Measurements from ENCODE around the gene INPP5B. TPM values are rescaled to one million over a fixed set of nuclear protein-coding genes. Genes with fewer than 3 reads are reported as not detected.
A peak's percentile ranks its signal among the peaks of the same experiment; 100 is the strongest.
"Not testable (repeated sequence)": the region's sequence is repeated elsewhere in the genome, so short reads cannot be mapped to it uniquely, and the experiment has no call there.

The INPP5B gene
- total RNA-seq = 14.2 TPM
- polyA plus RNA-seq (ENCODE audit: insufficient read depth in 1 of 8, insufficient read length in 8 of 8, low replicate concordance in 1 of 8) = 10 to 100 TPM in 3 of 8 donors, 1 to 10 TPM in 5; 9.1 to 14.1 (median 9.6) TPM
- long read RNA-seq, donor 1, partial matches to known transcripts = 12 of 13 reads
- long read RNA-seq, donor 1, other reads (novel, unspliced or antisense) = 0 of 13 reads
- long read RNA-seq, donor 2 = 0 reads
- long read RNA-seq, donor 3, partial matches to known transcripts = 0 of 2 reads
- long read RNA-seq, donor 3, other reads (novel, unspliced or antisense) = 0 of 2 reads
- long read RNA-seq, donor 4 = 0 reads
- long read RNA-seq, donor 5, partial matches to known transcripts = 0 of 2 reads
- long read RNA-seq, donor 5, other reads (novel, unspliced or antisense) = 0 of 2 reads
- long read RNA-seq, donor 6, partial matches to known transcripts = 0 of 1 reads
- long read RNA-seq, donor 6, other reads (novel, unspliced or antisense) = 0 of 1 reads
- long read RNA-seq, donor 7 = 0 reads
- long read RNA-seq, donor 8 = 0 reads
- long read RNA-seq, donor 9 = 0 reads
- long read RNA-seq, donor 10 = 0 reads
- long read RNA-seq, donor 11 = 0 reads

- 0% methylated on average over 2 of the region's 11 CpGs for WGBS (ENCODE audit: insufficient coverage)
- Histone ChIP-seq H3K9me3 (replicated peaks; ENCODE audit: control insufficient read depth, low read depth, low read length) (no peaks in the 10 kb centered on the region), H3K27me3 (ENCODE audit: control insufficient read depth, insufficient read depth, low read length) (no peaks in the 10 kb centered on the region), H3K36me3 (ENCODE audit: control insufficient read depth, insufficient read depth, low read length) (peaks cover 11% of the 10 kb centered on the region), H3K4me3 (ENCODE audit: low read length) (peak within 1 kb of the TSS; percentile 75), H3K4me1 (ENCODE audit: control insufficient read depth, insufficient read depth, low read length) (peaks cover 16% of the 10 kb centered on the region), H3K27ac (ENCODE audit: low read length) (peak within 1 kb of the TSS; percentile 87)
- DNase-seq = peak; percentile 95
Observed at GRCh38 chr1:37946703-37947360, at the start of gene INPP5B. TSS of gene INPP5B (minus strand) at chr1:37947053. CDS start at chr1:37946308, 745 bp downstream.

- no peaks in the 10 kb centered on the region for H3K27me3 ChIP-seq (ENCODE audit: control insufficient read depth, insufficient read depth, low read length)
- H3K27ac ChIP-seq (ENCODE audit: low read length) = peak overlapping the region; percentile 97
- H3K9me3 ChIP-seq (replicated peaks; ENCODE audit: control insufficient read depth, low read depth, low read length) = no peaks in the 10 kb centered on the region
- peak overlapping the region; percentile 35 for H3K4me3 ChIP-seq (ENCODE audit: low read length)
- peak; percentile 99 for DNase-seq
- peaks cover 60% of the 10 kb centered on the region for H3K4me1 ChIP-seq (ENCODE audit: control insufficient read depth, insufficient read depth, low read length)
- 6% methylated on average over 39 of the region's 46 CpGs for WGBS (ENCODE audit: insufficient coverage)
- H3K36me3 ChIP-seq (ENCODE audit: control insufficient read depth, insufficient read depth, low read length) = peaks cover 36% of the 10 kb centered on the region
Observed at GRCh38 chr1:37995751-37996345, 49.0 kb upstream of the INPP5B start.

GRCh38 chr1:37994886-37995566, 48.2 kb upstream of the INPP5B start:
- Histone ChIP-seq H3K36me3 (ENCODE audit: control insufficient read depth, insufficient read depth, low read length) (peaks cover 36% of the 10 kb centered on the region), H3K4me3 (ENCODE audit: low read length) (peak overlapping the region; percentile 35), H3K4me1 (ENCODE audit: control insufficient read depth, insufficient read depth, low read length) (peaks cover 56% of the 10 kb centered on the region), H3K27me3 (ENCODE audit: control insufficient read depth, insufficient read depth, low read length) (no peaks in the 10 kb centered on the region), H3K9me3 (replicated peaks; ENCODE audit: control insufficient read depth, low read depth, low read length) (no peaks in the 10 kb centered on the region), H3K27ac (ENCODE audit: low read length) (peak overlapping the region; percentile 97)
- peak; percentile 51 for DNase-seq
- 62% methylated on average over 5 of the region's 11 CpGs for WGBS (ENCODE audit: insufficient coverage)

GRCh38 chr1:37989361-37989930, 42.6 kb upstream of the INPP5B start:
- peak; percentile 49 for DNase-seq
- under 1% methylated on average over 28 of the region's 30 CpGs for WGBS (ENCODE audit: insufficient coverage)

GRCh38 chr1:37987679-37988078, 40.8 kb upstream of the INPP5B start:
- no peak overlapping the region for H3K4me3 ChIP-seq (ENCODE audit: low read length)
- H3K36me3 ChIP-seq (ENCODE audit: control insufficient read depth, insufficient read depth, low read length) = peaks cover 41% of the 10 kb centered on the region
- no peaks in the 10 kb centered on the region for H3K9me3 ChIP-seq (replicated peaks; ENCODE audit: control insufficient read depth, low read depth, low read length)
- no peak for DNase-seq
- peaks cover 7% of the 10 kb centered on the region for H3K4me1 ChIP-seq (ENCODE audit: control insufficient read depth, insufficient read depth, low read length)
- no peaks in the 10 kb centered on the region for H3K27me3 ChIP-seq (ENCODE audit: control insufficient read depth, insufficient read depth, low read length)
- WGBS (ENCODE audit: insufficient coverage) = no CpG with 5 or more reads among the region's 1 CpG
- no peak overlapping the region for H3K27ac ChIP-seq (ENCODE audit: low read length)

More at GRCh38 chr1:37989361-37989930, 42.6 kb upstream of the INPP5B start:
- H3K4me1 ChIP-seq (ENCODE audit: control insufficient read depth, insufficient read depth, low read length) = peaks cover 7% of the 10 kb centered on the region
- H3K4me3 ChIP-seq (ENCODE audit: low read length) = peak overlapping the region; percentile 91
- H3K27me3 ChIP-seq (ENCODE audit: control insufficient read depth, insufficient read depth, low read length) = no peaks in the 10 kb centered on the region
- no peaks in the 10 kb centered on the region for H3K9me3 ChIP-seq (replicated peaks; ENCODE audit: control insufficient read depth, low read depth, low read length)
- peak overlapping the region; percentile 85 for H3K27ac ChIP-seq (ENCODE audit: low read length)
- peaks cover 29% of the 10 kb centered on the region for H3K36me3 ChIP-seq (ENCODE audit: control insufficient read depth, insufficient read depth, low read length)

- peaks cover 73% of the 10 kb centered on the region for H3K36me3 ChIP-seq (ENCODE audit: control insufficient read depth, insufficient read depth, low read length)
- DNase-seq = no peak
- no peaks in the 10 kb centered on the region for H3K9me3 ChIP-seq (replicated peaks; ENCODE audit: control insufficient read depth, low read depth, low read length)
- H3K27ac ChIP-seq (ENCODE audit: low read length) = no peak overlapping the region
- H3K4me3 ChIP-seq (ENCODE audit: low read length) = no peak overlapping the region
- no CpG with 5 or more reads among the region's 2 CpGs for WGBS (ENCODE audit: insufficient coverage)
- no peaks in the 10 kb centered on the region for H3K4me1 ChIP-seq (ENCODE audit: control insufficient read depth, insufficient read depth, low read length)
- H3K27me3 ChIP-seq (ENCODE audit: control insufficient read depth, insufficient read depth, low read length) = no peaks in the 10 kb centered on the region
Observed at GRCh38 chr1:37983546-37983945, 36.7 kb upstream of the INPP5B start.

- Histone ChIP-seq H3K27ac (ENCODE audit: low read length) (no peak overlapping the region), H3K36me3 (ENCODE audit: control insufficient read depth, insufficient read depth, low read length) (peaks cover 63% of the 10 kb centered on the region), H3K27me3 (ENCODE audit: control insufficient read depth, insufficient read depth, low read length) (no peaks in the 10 kb centered on the region), H3K4me3 (ENCODE audit: low read length) (no peak overlapping the region), H3K9me3 (replicated peaks; ENCODE audit: control insufficient read depth, low read depth, low read length) (no peaks in the 10 kb centered on the region), H3K4me1 (ENCODE audit: control insufficient read depth, insufficient read depth, low read length) (no peaks in the 10 kb centered on the region)
- 90% methylated on average over 2 of the region's 4 CpGs for WGBS (ENCODE audit: insufficient coverage)
- no peak for DNase-seq
Observed at GRCh38 chr1:37978541-37978940, 31.7 kb upstream of the INPP5B start.

- DNase-seq; H3K27ac ChIP-seq (ENCODE audit: low read length); H3K4me1 ChIP-seq (ENCODE audit: control insufficient read depth, insufficient read depth, low read length); H3K27me3 ChIP-seq (ENCODE audit: control insufficient read depth, insufficient read depth, low read length); H3K4me3 ChIP-seq (ENCODE audit: low read length); H3K9me3 ChIP-seq (replicated peaks; ENCODE audit: control insufficient read depth, low read depth, low read length): not testable (repeated sequence)
- WGBS (ENCODE audit: insufficient coverage) = 54% methylated on average over 5 of the region's 6 CpGs
- peaks cover 41% of the 10 kb centered on the region for H3K36me3 ChIP-seq (ENCODE audit: control insufficient read depth, insufficient read depth, low read length)
Observed at GRCh38 chr1:37975083-37975482, 28.2 kb upstream of the INPP5B start.

GRCh38 chr1:37974567-37974966, 27.7 kb upstream of the INPP5B start:
- Histone ChIP-seq H3K9me3 (replicated peaks; ENCODE audit: control insufficient read depth, low read depth, low read length) (no peaks in the 10 kb centered on the region), H3K36me3 (ENCODE audit: control insufficient read depth, insufficient read depth, low read length) (peaks cover 41% of the 10 kb centered on the region), H3K4me1 (ENCODE audit: control insufficient read depth, insufficient read depth, low read length) (no peaks in the 10 kb centered on the region), H3K4me3 (ENCODE audit: low read length) (no peak overlapping the region), H3K27ac (ENCODE audit: low read length) (no peak overlapping the region), H3K27me3 (ENCODE audit: control insufficient read depth, insufficient read depth, low read length) (no peaks in the 10 kb centered on the region)
- DNase-seq = no peak
- WGBS (ENCODE audit: insufficient coverage) = 95% methylated on average over 4 of the region's 5 CpGs
